Measurements from ENCODE around the gene RCAN3.
"Not testable (repeated sequence)": the region's sequence is repeated elsewhere in the genome, so short reads cannot be mapped to it uniquely, and the experiment has no call there.

Gene RCAN3

DNA sequence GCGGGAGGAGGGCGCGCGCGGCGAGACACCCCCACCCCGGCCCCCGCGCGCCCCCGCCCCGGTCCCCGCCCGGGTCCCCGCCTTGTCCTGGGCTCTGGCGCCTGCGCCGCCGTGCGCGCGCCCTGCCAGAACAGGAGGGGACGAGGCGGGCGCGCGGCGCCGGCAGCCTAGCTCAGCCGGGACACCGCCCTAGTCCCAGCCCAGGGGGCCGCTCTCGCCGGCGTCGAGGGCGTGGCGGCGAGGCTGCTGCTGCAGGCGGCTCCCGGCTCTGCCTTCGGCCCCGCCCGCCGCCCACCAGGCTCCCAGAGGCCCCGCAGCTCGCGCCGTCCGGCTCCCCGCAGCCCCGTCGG is at the start of gene RCAN3:
Gene RCAN3 (plus strand): TSS at position 128 of the 350 bp plus-strand sequence. CDS start 11,537 bp downstream, outside the sequence.
- DNase-seq = peak; percentile 87

DNA sequence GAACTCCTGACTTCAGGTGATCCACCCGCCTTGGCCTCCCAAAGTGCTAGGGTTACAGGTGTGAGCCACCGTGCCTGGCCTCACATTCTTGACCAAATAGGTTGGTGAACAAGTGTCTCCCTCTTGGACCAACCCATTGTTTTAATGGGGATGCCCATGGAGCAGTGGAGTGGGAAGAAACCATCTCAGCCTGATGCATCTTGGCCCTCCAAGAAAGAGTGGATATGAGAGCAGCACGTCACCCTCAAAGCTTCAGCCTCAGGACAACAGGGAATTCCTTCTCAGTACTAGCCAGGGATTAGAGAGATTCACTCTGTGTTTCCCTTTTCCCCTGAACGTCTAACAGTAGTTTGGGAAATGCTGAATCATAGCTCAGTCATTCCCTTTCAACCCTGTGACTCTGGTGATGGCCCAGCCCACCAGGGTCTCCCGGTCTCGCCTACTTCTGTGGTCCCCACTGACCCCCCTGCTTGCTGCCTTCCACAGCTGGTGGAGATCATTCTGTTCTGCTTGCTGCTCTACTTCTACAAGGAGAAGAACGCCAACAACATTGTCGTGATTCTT is 49.6 kb upstream of the RCAN3 start:
- DNase-seq = no peak

DNA sequence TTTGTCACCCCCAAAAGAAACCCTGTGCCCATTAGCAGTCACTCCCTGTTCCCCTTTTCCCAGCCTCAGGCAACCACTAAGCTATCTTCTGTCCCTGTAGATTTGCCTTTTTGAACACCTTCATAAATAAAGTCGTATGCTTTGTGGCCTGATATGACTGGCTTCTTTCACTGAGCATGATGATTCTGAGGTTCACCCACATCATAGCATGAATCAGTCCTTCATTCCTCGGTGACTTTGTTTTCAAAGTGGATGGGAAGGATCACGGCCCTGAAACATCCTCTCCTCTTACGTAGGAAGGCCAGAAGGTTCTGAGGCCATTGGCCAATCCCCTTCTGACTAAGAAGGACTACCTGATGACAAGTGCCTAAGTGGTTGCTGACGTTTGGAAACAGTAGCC is 48.0 kb upstream of the RCAN3 start:
- DNase-seq = no peak

DNA sequence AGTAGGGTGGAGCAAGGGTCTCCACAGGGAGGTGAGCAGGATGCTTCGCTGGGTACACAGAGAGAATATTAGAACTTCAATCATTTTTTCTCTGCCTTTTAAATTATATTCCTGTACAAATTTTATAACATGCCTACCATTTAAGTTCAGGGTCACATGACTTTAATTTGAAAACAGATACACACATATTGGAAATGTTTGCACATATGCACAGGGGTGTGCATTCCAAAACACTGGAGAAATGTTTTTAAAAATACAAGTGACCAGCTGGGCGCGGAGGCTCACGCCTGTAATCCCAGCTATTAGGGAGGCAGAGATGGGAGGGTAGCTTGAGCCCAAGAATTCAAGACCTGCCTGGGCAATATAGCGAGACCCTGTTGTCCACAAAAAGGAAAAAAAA is 47.4 kb upstream of the RCAN3 start:
- DNase-seq = no peak

DNA sequence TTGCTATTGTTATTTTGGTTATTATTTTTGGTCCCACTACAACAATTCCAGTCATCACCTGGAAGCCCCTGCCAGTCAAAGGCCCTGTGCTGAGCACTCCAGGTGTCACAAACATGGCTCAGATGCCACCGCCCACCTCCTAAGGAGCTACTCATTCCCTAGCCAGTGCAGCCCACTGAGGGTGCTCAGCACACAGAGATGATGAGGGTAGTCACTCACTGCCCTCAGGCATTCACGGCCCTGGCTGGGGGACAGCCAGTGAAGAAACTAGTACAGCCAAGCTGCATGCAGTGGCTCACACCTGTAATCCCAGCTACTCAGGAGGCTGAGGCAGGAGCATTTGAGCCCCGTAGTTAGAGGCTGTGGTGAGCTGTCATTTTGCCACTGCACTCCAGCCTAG is 44.8 kb upstream of the RCAN3 start:
- DNase-seq = no peak

DNA sequence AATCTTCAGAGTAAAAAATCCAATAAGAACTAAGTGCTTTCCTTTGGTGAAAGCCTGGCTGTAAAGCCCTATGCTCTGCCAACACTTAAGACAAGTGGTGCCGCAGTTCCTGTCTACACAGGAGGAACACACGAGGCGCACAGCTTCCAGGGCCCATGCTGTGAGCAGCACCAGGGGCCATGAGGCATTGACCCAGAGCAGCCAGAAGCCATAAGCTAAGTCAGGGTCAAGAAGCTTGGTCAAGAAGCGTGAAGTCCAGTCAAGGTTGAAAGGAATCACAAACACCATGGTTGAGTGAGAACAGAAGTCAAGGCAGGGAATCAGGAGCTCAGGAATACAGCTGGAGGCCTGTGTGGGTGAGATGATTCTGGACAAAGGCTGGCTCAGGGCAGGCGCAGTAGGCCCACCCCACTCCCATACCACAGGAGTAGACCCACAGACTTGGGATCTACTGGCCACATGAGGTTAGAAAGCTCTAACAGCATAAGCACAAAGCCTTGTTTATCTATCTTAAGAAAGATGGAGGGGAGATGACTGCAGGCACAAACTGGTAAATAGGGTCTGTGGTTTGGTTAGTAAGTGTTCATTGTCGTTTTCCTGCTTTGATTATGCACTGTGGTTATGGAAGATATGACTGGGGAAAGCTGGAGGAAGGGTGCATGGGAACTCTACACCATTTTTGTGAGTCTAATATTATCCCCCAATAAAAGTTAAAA is 42.9 kb upstream of the RCAN3 start:
- no peak for DNase-seq

DNA sequence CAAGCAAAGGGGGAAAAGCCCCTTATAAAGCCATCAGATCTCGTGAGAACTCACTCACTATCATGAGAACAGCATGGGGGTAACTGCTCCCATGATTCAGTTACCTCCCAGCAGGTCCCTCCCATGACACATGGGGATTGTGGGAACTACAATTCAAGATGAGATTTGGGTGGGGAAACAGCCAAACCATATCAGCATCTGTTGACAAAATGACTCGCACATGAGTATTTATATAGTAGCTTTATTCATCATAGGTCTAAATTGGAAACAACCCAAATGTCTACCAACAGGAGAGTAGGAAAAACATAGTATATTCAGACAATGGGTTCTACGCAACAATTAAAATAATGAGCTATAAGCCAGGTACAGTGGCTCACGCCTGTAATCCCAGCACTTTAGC is 40.5 kb upstream of the RCAN3 start:
- not testable (repeated sequence) for DNase-seq

DNA sequence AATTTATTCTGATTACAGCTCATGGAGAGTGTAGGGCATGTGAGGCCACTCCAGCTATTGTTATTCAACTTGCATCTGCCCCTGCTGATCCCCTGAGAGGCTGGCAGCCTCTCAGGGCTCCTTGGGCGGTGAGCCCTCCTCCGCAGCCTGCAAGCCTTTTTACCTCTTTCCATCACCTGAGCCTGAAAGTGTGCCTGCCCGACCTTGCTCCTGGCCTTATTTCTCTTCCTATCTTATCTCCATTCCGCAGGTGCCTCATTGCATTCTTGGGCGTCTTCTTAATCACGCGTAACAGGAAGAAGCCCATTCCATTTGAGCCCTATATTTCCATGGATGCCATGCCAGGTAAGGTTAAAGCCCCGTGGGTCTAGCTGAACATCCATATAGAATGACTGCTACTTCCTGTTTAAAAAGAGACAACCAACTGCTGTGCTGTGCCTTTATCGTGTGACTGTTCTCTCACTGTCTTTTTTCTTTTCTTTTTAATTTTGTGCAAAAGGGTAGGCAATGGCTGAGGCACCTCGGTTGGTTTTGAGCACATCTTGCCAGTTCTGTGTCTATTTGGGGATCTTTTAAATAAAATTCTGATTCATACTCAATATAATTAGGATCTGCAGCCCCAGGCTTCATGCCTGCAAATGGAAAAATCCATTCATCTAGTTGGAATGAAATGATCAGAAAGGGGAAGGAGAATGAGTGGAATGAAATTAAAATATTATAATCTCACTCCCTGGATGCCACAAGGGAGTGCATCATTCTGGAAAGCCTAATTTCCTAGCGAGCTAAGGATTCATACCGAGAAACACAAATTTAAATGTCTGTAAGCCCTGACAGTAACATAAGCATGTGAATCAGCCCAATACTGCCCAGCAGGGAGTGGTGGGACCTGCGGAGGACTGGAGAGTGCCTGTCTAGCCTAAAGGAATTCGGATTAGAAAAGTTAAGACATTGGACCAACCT is 38.6 kb upstream of the RCAN3 start:
- DNase-seq = no peak

DNA sequence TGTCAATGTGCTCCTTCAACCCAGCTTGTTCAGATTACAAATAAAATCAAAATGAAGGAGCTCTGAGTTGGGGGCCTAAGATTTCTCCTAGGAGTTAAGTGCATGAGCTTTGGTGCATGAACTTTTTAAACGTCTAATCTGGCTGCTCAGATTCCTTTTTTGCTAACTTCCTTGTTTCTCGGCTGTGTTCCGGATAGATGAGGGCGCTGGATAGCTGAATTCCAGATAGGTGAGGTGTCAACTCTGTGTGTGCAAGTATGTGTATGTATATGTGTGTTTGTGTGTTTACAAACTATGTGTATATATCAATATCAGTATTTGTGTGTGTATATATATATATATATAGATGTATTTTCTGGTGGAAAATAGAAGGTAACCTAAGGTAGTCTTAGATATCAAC is 37.5 kb upstream of the RCAN3 start:
- DNase-seq = no peak

DNA sequence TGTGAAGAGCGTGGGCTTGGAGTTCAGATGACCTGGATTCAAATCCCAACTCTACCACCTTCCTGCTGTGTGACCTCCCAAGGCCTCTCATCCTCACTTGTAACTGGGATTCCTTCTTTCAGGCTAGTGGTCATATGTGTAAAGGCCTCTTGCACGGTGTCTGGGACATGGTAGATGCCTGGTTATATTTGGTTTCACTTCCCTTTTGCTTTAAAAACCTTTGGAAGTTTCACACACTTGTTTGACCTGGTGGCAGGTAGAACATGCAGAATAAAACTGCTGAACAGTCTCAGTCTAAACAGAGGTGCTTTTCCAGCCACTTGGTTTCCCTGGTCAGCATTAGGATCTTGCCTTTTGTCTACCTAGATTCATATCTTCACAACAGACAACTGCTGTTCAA is 37.0 kb upstream of the RCAN3 start:
- no peak for DNase-seq

DNA sequence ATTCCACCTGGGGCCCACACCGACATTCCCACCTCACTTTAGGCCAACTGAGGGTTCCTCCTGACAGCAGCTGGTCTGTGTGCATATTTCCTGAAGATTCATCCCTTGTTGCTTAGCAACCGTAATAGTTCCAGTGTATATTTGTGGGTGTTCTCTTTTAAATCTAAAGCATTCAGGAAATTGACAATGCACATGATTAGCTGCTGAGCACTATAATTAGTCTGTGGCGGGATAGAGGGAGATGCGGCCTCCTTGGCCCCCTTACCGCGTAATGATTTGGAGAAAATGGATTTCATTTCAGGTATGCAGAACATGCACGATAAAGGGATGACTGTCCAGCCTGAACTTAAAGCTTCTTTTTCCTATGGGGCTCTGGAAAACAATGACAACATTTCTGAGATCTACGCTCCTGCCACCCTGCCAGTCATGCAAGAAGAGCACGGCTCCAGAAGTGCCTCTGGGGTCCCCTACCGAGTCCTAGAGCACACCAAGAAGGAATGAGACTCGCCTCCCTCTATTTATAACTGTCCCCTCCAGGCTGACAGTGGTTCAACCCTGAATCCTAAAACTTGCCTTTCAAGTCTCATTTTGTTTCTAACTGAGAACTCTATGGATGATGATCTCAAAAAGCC is 33.8 kb upstream of the RCAN3 start:
- no peak for DNase-seq

DNA sequence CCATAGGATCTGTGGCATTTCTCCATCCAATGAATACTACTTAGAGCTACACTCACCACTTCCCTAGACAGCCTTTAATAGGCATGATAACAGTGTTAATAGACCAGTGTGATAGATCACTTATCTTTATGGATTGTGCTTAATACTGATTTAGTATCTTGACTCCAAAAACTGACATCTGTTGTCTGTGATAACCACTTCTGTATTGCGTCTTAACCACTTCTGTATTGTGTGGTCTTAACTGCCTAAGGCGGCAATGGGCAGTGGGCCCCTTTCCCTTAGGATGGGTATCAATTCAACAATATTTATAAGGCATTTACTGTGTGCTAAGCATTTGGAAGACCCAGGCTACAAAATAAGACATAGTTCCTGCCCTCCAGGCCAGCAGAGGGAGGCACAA is 32.0 kb upstream of the RCAN3 start:
- no peak for DNase-seq

DNA sequence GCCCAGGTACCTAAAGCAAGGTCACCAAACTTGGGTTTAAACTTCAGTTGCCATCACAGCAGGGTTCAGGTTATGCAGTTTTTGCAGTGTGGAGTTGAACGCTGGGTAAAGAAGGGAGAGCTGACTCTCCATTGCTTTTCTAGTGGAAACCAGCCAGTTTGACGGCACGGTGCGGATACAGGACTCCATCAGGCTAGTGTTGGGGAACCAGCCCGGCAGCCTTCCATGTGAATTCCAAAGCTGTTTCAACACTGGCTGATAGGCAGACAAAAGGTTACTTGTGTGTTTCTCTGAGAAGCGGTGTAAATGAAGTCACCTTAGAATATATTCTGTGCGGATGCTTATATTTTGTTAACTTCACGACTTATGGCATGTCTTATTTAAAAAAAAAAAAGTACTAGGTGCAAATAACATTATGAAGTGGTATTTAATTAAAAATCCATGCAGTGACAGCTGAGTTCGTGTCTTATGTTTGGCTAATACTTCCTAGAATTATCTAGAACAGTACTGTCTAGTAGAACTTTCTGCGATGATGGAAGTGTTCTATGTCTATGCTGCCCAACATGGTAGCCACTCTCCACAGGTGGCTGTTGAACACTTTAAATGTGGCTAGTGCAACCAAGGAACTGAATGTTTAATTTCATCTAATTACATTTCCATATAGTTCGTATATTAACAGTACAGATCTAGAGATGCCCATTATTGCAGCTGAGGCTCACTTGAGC is 29.9 kb upstream of the RCAN3 start:
- DNase-seq = no peak

DNA sequence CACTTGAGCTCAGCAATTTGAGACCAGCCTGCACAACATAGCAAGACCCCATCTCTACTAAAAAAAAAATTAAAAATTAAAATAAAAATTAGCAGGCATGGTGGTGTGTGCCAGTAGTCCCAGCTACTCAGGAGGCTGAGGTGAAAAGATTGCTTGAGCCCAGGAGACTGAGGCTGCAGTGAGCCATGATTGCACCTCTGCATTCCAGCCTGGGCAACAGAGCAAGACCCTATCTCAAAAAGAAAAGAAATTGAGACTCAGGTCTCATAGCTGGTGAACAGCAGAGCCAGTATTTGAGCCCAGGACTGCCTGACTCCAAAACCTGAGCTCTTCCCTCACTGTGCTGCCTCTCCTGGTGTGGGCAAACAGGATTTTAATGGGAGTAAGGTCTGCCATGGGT is 28.4 kb upstream of the RCAN3 start:
- no peak for DNase-seq

DNA sequence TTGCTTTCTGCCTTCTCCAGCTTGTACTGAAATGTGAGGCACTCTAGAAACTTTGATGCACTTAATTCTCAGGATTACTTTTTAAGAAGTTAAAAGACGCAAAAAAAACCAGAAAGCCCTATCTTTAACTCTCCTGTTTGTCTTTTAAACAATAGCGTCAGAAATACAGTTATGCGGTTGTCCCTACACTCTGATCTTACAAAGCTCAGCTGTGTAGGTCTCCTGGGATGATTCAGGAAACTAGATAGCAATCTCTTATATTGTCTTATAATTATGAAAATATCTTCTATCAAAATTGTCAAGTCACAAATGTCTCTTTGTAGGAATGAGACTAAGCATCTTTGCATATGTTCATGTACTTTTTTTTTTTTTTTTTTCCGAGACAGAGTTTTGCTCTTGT is 26.9 kb upstream of the RCAN3 start:
- no peak for DNase-seq

DNA sequence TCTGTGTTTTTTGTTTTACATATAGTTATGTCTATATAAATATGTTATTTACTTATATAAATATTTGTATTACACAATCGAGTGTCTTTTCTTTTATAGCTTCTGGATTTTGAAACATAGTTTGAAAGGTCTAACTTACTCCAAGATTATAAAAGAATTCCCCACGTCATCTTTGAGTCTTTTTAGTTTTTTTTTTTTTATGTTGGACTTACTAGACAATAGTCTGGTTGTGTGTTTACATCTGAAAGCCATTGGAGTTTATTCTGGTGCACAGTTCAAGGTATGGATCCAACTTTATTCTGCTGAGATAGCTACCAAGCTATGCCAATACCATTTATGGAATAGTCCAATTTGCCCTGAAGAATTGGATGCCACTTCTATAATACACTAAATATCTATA is 26.1 kb upstream of the RCAN3 start:
- DNase-seq = no peak

DNA sequence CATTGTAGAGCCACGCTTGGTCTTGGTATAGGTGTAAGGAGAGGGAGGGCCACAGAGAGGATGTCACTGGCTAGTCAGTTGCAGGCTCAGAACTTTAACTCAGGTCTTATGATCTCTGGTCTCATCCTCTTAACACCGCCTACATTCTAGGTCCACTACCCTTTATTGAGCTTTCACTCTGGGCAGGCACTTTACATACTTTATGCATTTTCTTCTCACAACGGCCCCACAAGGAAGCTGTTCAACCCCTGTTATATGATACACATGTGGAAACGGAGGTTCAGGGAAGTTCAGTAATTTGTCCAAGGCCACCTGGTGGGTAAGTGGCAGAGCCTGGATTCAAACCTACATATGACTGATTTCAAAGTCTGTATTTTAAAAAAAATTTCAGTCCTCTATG is 25.3 kb upstream of the RCAN3 start:
- DNase-seq = no peak

DNA sequence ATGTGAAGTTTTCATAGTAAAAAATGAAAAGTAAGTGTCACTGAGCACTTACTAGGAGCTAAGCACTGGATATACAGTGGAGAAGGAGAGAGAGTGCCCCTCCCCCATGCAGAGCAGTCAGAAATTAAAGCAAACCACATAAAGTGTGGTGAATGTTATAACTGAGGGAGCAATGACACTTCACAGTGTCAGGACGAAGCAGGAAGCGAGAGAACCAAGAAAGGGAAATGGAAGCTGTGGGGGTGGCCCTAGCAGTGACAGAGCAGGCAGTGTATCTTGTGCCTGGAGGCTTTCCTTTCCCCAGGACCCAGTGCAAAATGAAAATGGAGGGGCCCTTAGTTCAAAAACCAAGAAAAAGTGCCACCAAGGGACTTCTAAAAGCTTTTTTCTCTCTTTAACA is 21.5 kb upstream of the RCAN3 start:
- peak; percentile 13 for DNase-seq

DNA sequence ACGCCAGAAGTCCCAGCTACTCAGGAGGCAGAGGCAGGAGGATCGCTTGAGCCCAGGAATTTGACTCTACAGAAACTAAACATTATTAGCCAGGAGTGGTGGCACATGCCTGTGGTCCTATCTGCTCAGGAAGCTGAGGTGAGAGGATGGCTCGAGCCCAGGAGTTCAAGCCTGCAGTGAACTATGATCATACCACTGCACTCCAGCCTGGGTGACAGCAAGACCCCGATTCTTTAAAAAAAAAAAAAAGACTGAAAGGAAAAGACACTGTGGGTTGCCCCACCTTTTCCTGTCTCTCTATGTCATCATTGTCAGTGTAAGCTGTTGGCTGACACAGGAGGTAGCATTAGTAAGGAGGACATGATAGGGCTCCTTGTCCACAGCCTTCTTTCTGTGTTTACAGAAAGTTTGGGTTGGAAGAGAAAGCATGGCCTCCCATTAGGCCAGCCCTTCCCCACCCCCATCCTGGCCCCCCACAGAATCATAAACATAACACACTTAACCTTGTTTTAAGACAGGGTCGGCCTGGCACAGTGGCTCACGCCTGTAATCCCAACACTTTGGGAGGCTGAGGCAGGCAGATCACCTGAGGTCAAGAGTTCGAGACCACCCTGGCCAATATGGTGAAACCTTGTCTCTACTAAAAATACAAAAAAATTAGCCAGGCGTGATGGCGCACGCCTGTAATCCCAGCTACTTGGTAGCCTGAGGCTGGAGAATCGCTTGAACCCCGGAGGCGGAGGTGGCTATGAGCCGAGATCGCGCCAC is 20.6 kb upstream of the RCAN3 start:
- peak; percentile 11 for DNase-seq

DNA sequence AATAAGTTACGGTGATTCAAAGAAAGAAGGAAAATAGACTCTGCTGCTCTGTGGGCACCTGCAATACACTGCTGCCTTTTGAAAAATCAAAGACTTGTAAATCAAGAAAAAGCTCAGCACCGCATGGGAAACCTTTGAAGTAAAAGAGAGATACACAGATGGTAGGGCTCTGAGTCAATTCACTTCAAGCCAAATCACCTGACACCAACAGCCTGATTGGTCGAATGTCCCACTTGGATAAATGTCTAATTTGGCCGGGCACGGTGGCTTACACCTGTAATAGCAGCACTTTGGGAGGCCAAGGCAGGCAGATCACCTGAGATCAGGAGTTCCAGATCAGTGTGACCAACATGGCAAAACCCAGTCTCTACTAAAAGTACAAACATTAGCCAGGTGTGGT is 19.2 kb upstream of the RCAN3 start:
- no peak for DNase-seq

DNA sequence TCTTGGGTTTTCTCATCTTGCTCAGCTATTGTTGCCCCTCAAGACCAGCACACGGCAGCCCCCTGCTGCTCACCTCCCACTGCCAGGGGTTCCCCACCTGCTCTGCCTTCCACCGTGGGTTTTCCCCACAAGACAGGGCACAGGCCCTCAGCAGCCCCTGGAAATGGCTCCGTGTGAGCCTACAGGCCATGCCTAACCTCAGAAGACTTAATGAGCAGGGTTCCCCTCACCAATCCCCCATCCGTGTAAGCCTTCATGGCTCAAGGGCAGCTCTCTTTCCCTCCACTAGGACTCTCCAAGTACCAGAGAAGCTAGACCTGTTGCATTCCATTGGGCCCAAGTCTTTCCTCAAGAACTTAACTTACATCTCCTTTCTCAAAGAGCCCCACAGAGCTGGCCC is 18.4 kb upstream of the RCAN3 start:
- no peak for DNase-seq
